T-helper 1 cell treated with Interleukin-12 subunit alpha and Interleukin-12 subunit beta and Interleukin-4 antibody, amounts not matched to agents 30 ng/mL and 1 ng/mL, for 36 hours (primary cell): ENCODE results near the gene SIDT2. TPM values are rescaled to one million over a fixed set of nuclear protein-coding genes. Genes with fewer than 3 reads are reported as not detected.

Source experiments
- intact Hi-C: fragments of 100-400 bp; cut with micrococcal nuclease; formaldehyde crosslinking; loops from one replicate; pipeline ENCODE4 v1.15.1; 2024
- total RNA-seq: library from RNA; stranded (reverse); gene quantifications from 2 replicates; pipeline ENCODE4 v1.2.3, GENCODE V29; 2022

Gene SIDT2
- total RNA-seq, 1 donor from 2014 or later, result 31.8 TPM

GRCh38 chr11:117239295-117239694, 60.8 kb downstream of the SIDT2 start:
- intact Hi-C loops, result no loop called here

Other genes with a start within 250 kb of the SIDT2 start
- gene SIK3, start 80.3 kb upstream of the SIDT2 start, total RNA-seq, result 40.0 and 43.7 TPM in 2 replicates
- gene PAFAH1B2, start 34.5 kb upstream of the SIDT2 start, total RNA-seq, result 52.9 and 63.2 TPM in 2 replicates
- gene TAGLN, start 20.6 kb downstream of the SIDT2 start, total RNA-seq, result 5.8 and 6.0 TPM in 2 replicates
- 180 and 187 TPM in 2 replicates for gene PCSK7, start 53.3 kb downstream of the SIDT2 start, total RNA-seq
- 17.2 and 22.6 TPM in 2 replicates for gene RNF214, start 53.9 kb downstream of the SIDT2 start, total RNA-seq
- gene BACE1-AS, start 112.6 kb downstream of the SIDT2 start, total RNA-seq, result 4.3 and 6.1 TPM in 2 replicates
- gene BACE1, start 137.5 kb downstream of the SIDT2 start, total RNA-seq, result 0.41 and 0.47 TPM in 2 replicates
- gene CEP164, start 149.1 kb downstream of the SIDT2 start, total RNA-seq, result 32.8 and 33.8 TPM in 2 replicates